Left ventricle myocardium inferior (tissue), 1 donor: ENCODE results near the gene CRK. TPM values are rescaled to one million over a fixed set of nuclear protein-coding genes. Genes with fewer than 3 reads are reported as not detected.

Experiments
- DNase-seq: peaks from one replicate; pipeline ENCODE4 v3.0.0-alpha.2; 2020
- H3K27ac ChIP-seq: fragments of 200-600 bp; replicated peaks from 2 replicates; pipeline ENCODE4 v1.8.0; 2021
- H3K27me3 ChIP-seq: fragments of 200-600 bp; 2 replicates; pipeline ENCODE4 v1.8.0; 2021; ENCODE audit warnings: low read depth
- H3K36me3 ChIP-seq: fragments of 200-600 bp; 2 replicates; pipeline ENCODE4 v1.8.0; 2021
- H3K4me1 ChIP-seq: fragments of 200-600 bp; 2 replicates; pipeline ENCODE4 v1.8.0; 2021
- H3K4me3 ChIP-seq: fragments of 200-600 bp; 2 replicates; pipeline ENCODE4 v1.8.0; 2021; ENCODE audit warnings: mild to moderate bottlenecking, moderate library complexity
- H3K9me3 ChIP-seq: fragments of 200-600 bp; replicated peaks from 2 replicates; pipeline ENCODE4 v1.8.0; 2021
- intact Hi-C: fragments of 100-400 bp; cut with micrococcal nuclease; formaldehyde crosslinking; loops from one replicate; pipeline ENCODE4 v1.11.0; 2022
- total RNA-seq: library from RNA; stranded (reverse); fragmentation: NEBNext Ultra II Directional; extraction: Animal tissue kit (Norgen Biotek cat#: 25700); gene quantifications from one replicate; pipeline ENCODE4 v1.2.1, GENCODE V29; 2021
- TF ChIP-seq, protein P1 (sequence below): fragments of 200-600 bp; IDR thresholded peaks from 2 replicates; pipeline ENCODE4 v1.8.0; 2021; ENCODE audit warnings: antibody characterized with exemption, mild to moderate bottlenecking, borderline replicate concordance
- donor health status: DM: no; HTN: yes; CAD: no; lungs with severe emphysema.

Gene CRK
- total RNA-seq, 1 donor from 2014 or later = 37.5 TPM

- Histone ChIP-seq H3K27ac (peak overlapping the region; percentile 98), H3K27me3 (no peaks in the 10 kb centered on the region), H3K4me1 (peaks cover 90% of the 10 kb centered on the region), H3K9me3 (no peaks in the 10 kb centered on the region), H3K36me3 (peaks cover 33% of the 10 kb centered on the region), H3K4me3 (peak overlapping the region; percentile 84)
- TF ChIP-seq, protein P1, sequence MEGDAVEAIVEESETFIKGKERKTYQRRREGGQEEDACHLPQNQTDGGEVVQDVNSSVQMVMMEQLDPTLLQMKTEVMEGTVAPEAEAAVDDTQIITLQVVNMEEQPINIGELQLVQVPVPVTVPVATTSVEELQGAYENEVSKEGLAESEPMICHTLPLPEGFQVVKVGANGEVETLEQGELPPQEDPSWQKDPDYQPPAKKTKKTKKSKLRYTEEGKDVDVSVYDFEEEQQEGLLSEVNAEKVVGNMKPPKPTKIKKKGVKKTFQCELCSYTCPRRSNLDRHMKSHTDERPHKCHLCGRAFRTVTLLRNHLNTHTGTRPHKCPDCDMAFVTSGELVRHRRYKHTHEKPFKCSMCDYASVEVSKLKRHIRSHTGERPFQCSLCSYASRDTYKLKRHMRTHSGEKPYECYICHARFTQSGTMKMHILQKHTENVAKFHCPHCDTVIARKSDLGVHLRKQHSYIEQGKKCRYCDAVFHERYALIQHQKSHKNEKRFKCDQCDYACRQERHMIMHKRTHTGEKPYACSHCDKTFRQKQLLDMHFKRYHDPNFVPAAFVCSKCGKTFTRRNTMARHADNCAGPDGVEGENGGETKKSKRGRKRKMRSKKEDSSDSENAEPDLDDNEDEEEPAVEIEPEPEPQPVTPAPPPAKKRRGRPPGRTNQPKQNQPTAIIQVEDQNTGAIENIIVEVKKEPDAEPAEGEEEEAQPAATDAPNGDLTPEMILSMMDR = no peak
- intact Hi-C loops = no loop called here
- DNase-seq = peak; percentile 80
Observed at GRCh38 chr17:1485423-1486376, 29.7 kb upstream of the CRK start.

- peak; percentile 61 for DNase-seq
- peak overlapping the region; percentile 84 for H3K4me3 ChIP-seq
- no peaks in the 10 kb centered on the region for H3K27me3 ChIP-seq
- H3K36me3 ChIP-seq = peaks cover 42% of the 10 kb centered on the region
- no peaks in the 10 kb centered on the region for H3K9me3 ChIP-seq
- peaks cover 82% of the 10 kb centered on the region for H3K4me1 ChIP-seq
- intact Hi-C loops = no loop called here
- TF ChIP-seq, protein P1 = no peak
- H3K27ac ChIP-seq = peak overlapping the region; percentile 98
Observed at GRCh38 chr17:1484676-1485422, 28.8 kb upstream of the CRK start.

DNA sequence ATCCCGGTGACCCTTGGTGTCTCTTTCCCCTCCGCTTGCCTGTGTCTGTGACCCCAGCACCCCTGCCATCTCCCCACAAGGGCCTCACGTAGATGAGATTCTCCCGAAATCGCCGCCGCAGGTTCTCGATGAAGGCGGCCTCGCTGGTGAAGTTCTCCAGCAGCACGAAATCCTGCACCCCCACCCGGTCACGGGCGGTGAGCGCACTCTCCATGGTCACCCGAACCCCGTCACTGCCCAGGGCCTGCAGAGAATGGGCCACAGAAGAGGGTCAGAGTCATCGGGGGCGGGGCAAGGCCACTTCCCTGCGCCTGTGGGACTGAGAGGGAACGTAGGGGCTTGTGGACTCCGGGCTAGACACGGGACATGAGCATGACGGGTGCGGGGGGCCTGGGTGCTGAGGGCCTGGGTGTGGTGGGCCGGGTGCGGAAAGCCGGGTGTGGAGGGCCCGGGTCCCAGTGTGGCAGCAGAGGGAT is 28.1 kb upstream of the CRK start:
- peak overlapping the region; percentile 84 for H3K4me3 ChIP-seq
- peaks cover 74% of the 10 kb centered on the region for H3K4me1 ChIP-seq
- H3K36me3 ChIP-seq = peaks cover 49% of the 10 kb centered on the region
- no peaks in the 10 kb centered on the region for H3K9me3 ChIP-seq
- DNase-seq = no peak
- TF ChIP-seq, protein P1 = no peak
- H3K27me3 ChIP-seq = no peaks in the 10 kb centered on the region
- peak overlapping the region; percentile 98 for H3K27ac ChIP-seq
- intact Hi-C loops = no loop called here

GRCh38 chr17:1482680-1483079 is 26.6 kb upstream of the CRK start:
- Histone ChIP-seq H3K27me3 (no peaks in the 10 kb centered on the region), H3K4me3 (no peak overlapping the region), H3K36me3 (peaks cover 64% of the 10 kb centered on the region), H3K4me1 (peaks cover 61% of the 10 kb centered on the region), H3K9me3 (no peaks in the 10 kb centered on the region), H3K27ac (peak overlapping the region; percentile 98)
- TF ChIP-seq, protein P1 = no peak
- intact Hi-C loops = no loop called here
- peak; percentile 48 for DNase-seq

DNA sequence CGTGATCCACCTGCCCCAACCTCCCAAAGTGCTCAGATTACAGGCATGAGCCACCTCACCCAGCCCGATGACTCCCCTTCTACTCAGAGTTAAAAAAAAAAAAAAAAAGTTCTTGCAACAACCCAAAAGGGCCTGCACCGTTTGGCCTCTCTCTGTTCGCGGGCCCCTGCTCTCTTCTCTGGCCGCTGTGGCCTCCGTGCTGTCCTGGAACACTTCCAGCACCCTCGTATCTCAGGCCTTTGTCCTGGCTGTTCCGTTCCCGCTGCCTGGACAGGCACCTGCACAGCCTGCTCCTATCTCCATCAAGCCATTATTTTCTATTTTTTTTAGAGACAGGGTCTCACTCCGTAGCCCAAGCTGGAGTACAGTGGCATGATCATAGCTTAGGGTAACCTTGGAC is 25.7 kb upstream of the CRK start:
- H3K36me3 ChIP-seq = peaks cover 73% of the 10 kb centered on the region
- no peaks in the 10 kb centered on the region for H3K9me3 ChIP-seq
- H3K4me3 ChIP-seq = no peak overlapping the region
- peak overlapping the region; percentile 67 for H3K27ac ChIP-seq
- intact Hi-C loops = no loop called here
- H3K4me1 ChIP-seq = peaks cover 54% of the 10 kb centered on the region
- DNase-seq = peak; percentile 47
- no peaks in the 10 kb centered on the region for H3K27me3 ChIP-seq
- TF ChIP-seq, protein P1 = no peak
